Activated naive CD8-positive, alpha-beta T cell (primary cell): ENCODE results near the gene CENPB.

ENCODE experiments used
- H3K27ac Mint-ChIP-seq: one replicate; pipeline ENCODE4 v1.8.0; 2021; ENCODE audit warnings: mixed read lengths
- H3K27me3 Mint-ChIP-seq: one replicate; pipeline ENCODE4 v1.8.0; 2021; ENCODE audit warnings: mixed read lengths
- H3K36me3 Mint-ChIP-seq: one replicate; pipeline ENCODE4 v1.8.0; 2021; ENCODE audit warnings: mixed read lengths
- H3K4me1 Mint-ChIP-seq: one replicate; pipeline ENCODE4 v1.8.0; 2021; ENCODE audit warnings: low read depth, mixed read lengths
- H3K4me3 Mint-ChIP-seq: one replicate; pipeline ENCODE4 v1.8.0; 2021; ENCODE audit warnings: mild to moderate bottlenecking, mixed read lengths
- H3K9me3 Mint-ChIP-seq: one replicate; pipeline ENCODE4 v1.8.0; 2021; ENCODE audit warnings: low read depth, mixed read lengths

CENPB gene

DNA sequence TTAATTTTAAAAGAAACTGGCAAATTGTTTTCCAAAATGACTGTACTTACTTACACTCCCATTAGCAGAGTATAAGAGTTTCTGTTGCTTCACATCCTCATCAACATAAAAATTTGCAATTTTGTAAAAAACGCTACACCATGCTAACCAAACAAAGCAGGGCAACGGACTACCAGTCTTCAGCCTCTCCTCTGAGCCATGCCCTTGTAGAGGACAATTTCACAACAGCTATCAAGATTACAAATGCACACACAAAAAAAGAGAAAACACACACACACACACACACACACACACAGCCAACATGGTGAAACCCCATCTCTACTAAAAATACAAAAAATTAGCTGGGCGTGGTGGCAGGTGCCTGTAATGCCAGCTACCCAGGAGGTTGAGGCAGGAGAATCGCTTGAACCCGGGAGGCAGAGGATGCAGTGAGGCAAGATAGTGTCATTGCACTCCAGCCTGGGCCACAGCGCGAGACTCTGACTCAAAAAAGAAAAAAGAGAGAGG lies 14.9 kb downstream of the CENPB start:
- Mint-ChIP-seq H3K27ac (no peak overlapping the region), H3K36me3 (no peaks in the 10 kb centered on the region), H3K27me3 (no peaks in the 10 kb centered on the region), H3K4me1 (peaks cover 12% of the 10 kb centered on the region), H3K4me3 (no peak overlapping the region), H3K9me3 (no peaks in the 10 kb centered on the region)

DNA sequence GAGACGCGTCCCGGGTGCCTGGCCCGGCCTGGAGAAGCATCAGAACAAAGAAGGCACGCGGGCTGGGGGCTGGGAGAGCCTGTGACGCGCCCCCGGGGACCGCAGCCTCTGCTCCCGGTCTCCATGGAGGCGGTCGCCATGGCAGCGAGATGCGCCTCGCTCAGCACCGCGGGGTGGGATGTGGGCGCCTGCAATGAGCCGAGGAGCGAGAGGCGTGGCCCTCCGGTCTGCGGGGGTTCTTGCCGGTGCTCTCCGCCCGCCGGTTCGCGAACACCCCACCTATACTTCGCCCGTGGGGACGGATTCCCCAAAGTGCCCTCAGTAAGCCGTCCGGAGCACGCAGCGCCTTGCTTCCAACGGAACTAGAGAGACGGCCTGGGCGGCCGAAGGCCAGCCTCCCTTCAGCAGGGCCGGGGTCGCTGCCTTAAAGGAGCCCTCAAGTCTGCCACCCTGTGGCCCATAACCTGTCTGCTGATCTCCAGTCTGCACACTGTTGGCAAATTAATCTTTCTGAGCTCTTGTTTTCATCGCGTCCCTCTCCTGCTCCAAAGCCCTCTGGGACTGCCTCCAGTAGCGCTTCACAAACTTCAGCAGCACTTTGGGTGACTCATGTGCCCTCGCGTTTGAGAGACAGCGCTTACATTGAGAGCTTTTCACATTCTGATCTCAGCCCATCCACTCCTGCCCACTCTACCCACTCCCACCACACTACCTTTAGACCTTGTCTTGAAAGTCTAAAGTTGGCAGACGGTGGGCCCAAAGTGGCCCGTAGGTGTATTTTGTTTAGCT lies 18.0 kb downstream of the CENPB start:
- Mint-ChIP-seq H3K27me3 (no peaks in the 10 kb centered on the region), H3K4me3 (peak overlapping the region; percentile 90), H3K4me1 (peaks cover 20% of the 10 kb centered on the region), H3K27ac (peak overlapping the region; percentile 87), H3K36me3 (no peaks in the 10 kb centered on the region), H3K9me3 (no peaks in the 10 kb centered on the region)

DNA sequence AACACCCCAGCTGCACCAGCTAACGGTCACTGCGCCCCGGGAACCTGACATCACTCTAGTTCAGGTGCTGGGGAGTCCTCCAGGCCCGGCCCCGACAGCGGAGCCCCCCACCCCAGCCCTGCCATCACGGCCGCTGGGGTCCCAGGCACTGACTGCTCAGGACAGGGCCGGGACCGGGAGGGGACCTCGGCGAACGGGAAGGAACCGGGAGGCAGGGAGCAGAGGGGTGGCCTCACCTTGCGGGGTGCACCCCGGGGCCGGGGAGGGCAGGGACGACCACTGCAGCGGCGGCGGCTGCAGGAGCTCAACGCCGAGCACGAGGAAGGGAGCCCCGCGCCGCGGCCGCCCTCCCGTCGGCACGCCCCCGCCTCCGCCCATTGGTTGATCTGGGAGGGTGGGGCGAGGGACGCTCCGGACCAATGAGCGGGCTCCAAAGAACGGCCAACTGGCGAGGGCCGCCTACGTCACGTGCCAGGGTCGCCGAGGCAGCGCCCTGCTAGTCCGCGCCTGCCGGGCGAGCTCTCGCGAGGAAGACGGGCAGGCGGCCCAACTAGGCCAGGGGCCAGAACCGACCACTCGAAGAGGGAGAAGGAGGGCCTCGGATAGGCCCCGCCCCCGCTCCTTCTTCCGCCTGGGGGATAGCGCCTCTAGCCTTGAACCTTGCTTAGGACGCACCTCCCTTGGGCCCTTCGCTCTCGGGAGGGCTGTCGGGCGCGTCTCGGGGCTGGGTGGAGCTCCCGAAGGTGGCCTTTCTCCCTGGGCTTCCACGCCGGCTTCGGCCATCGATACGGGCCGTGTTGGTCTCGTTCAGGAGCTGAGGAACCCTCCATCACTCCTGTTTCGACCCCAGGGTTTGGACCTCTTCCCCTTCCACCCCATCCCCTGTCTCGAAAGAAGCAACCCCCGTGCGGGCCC lies 18.9 kb downstream of the CENPB start, which contains the start of gene ADISSP:
Gene ADISSP, minus strand, starts transcription at position 327 of the 915 bp plus-strand sequence. CDS start 7,653 bp downstream, outside the sequence.
- Mint-ChIP-seq H3K27ac (peak within 1 kb of the TSS; percentile 87), H3K27me3 (no peaks in the 10 kb centered on the region), H3K9me3 (no peaks in the 10 kb centered on the region), H3K36me3 (no peaks in the 10 kb centered on the region), H3K4me1 (peaks cover 20% of the 10 kb centered on the region), H3K4me3 (peak within 1 kb of the TSS; percentile 90)

DNA sequence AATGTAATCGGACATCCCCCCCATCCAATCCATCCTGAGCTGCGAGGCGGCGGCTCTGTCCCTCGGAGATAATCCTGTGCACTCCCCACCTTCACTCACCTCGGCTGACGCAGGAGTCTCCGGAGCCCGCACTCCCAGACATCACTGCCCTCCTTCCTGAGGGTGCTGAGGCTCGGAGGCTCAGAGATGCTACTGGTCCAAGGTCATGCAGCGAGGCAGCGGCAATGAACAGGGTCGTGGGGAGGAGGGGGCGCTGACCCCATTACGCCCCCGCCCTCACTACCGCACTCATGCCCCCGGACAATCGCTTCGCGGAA lies 19.5 kb downstream of the CENPB start:
- no peaks in the 10 kb centered on the region for H3K36me3 Mint-ChIP-seq
- H3K27me3 Mint-ChIP-seq = no peaks in the 10 kb centered on the region
- H3K4me3 Mint-ChIP-seq = peak overlapping the region; percentile 90
- no peaks in the 10 kb centered on the region for H3K9me3 Mint-ChIP-seq
- H3K4me1 Mint-ChIP-seq = peaks cover 20% of the 10 kb centered on the region
- H3K27ac Mint-ChIP-seq = no peak overlapping the region

DNA sequence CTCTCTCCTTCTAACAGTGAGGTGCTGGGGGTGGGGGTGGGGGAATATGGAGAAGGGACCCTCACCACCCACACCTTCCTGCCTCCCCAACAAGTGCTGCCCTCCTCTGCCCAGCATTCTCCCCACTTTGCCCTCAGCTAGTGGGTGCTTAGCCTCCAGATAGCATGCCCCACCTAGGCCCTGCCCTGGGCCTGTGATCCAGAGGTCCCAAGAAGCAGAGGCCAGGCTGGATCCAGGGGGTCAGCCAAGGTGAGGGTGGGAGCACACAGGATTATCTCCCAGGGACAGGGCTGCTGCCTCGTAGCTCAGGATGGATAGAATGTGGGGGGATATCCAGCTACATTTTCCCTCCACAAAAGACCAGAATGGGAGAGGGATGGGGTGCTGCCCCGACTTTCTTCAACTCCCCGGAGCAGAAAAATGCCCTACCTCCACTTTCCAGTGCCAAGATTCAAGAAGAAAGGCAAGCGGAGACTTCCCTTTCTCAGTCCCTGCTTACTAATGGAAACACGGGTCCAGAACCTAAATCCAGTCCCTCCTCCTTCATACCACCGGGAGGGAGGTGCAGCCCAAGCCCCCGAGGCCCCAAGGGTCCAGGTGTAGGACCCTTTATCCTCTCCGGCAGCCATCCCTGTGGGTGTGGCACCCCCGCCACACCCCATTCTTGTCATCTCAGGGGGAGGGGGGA lies 20.0 kb downstream of the CENPB start:
- no peaks in the 10 kb centered on the region for H3K36me3 Mint-ChIP-seq
- H3K4me1 Mint-ChIP-seq = peaks cover 20% of the 10 kb centered on the region
- H3K27me3 Mint-ChIP-seq = no peaks in the 10 kb centered on the region
- no peak overlapping the region for H3K27ac Mint-ChIP-seq
- peak overlapping the region; percentile 90 for H3K4me3 Mint-ChIP-seq
- H3K9me3 Mint-ChIP-seq = no peaks in the 10 kb centered on the region

DNA sequence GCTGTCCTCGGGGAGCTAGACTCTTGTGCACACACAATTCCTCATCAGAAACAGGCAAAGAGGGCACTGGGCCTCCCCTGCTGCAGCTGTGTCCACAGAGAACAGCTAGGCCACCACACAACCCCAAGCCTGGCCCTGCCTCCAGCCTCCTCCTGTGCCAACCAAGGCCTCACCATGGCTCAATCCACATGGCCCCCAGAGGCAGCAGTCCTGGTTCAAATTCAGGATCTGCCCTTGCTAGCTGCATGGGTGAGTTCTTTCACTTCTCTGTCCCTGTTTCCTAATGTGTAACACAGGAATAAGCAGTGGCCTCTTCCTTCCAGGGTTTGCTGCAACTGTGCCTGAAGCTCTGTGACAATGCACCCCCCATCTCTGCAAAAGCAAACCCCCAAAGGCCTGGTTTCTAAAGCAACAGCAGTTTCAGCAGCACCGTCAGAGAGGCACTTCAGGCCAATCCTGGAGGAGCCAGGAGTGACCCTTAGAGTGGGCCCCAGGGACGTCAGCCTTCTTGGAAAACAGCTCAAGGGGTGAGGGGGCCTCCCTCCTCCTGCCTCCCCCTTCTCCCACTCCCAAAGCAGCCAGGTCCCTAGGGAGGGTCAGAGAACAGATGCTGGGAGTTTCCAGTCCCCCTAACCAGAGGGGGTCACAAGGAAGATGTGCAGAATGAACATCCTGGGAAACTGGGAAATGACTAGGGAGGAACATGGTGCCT lies 21.2 kb downstream of the CENPB start:
- Mint-ChIP-seq H3K27me3 (no peaks in the 10 kb centered on the region), H3K9me3 (no peaks in the 10 kb centered on the region), H3K4me3 (peak overlapping the region; percentile 90), H3K4me1 (peaks cover 20% of the 10 kb centered on the region), H3K27ac (no peak overlapping the region), H3K36me3 (no peaks in the 10 kb centered on the region)

DNA sequence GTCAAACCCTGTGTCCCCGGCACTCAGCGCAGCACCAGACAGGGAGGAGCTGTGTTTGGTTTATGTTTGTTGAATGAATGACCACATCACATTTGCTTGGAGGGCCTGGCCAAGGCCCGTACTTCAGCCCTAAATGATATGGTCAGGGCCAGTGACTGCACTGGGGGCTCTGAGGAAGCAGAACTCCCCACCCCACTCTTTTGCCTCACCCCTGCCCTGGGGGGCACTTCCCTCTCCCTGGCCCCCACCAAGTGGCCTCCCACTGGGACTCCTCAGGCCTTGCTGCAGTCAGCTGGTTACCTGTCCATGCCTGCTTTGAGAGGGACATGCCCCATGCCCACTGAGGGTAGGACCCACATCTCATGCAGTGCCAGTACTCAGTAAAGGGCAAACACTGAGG lies 21.9 kb downstream of the CENPB start:
- Mint-ChIP-seq H3K9me3 (no peaks in the 10 kb centered on the region), H3K4me3 (no peak overlapping the region), H3K36me3 (peaks cover 1% of the 10 kb centered on the region), H3K4me1 (peaks cover 20% of the 10 kb centered on the region), H3K27ac (no peak overlapping the region), H3K27me3 (no peaks in the 10 kb centered on the region)

DNA sequence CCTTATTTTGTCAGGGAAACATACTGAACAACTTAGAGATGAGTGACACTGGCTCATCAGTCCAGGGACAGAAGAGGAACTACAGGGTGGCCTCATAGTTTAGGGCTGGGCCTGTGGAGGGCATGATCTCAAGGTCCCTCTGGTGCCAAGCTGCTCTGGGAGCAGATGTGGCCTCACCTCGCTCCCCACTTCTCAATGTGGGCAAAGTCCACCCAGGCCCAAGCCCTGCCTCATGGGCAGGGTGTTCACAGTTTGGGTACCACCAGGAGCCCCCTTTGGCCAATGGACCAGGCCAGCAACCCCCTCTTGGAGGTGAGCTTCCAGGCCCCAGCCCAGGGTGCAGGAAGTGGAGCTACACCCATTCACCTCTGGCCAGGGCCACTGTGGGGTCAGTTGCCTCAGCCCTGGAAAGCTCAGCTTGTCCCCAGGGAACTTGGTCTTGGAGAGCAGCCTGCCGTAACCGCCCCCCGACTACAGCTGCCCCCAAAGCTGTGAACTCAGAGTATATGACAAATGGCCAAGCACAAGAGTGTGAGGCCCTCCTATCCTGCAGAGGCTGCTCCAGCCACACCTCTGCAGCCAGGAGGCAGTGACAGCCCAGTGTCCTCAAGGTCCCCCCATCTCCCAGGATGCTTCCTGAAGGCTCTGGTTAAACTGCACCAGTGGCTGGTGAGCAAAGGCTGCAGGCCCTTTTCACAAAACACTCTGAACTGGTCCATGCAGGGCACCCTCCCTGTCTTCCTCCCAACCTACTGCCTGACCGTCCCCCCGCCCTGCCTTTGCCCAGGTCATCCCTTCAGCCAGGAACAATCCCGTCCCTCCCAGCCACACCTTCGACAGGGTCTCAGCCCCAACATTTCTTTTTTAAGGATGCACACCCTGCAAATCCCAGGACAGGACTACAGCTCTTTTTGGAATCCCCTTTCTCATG lies 22.6 kb downstream of the CENPB start:
- peaks cover 2% of the 10 kb centered on the region for H3K36me3 Mint-ChIP-seq
- H3K27ac Mint-ChIP-seq = no peak overlapping the region
- H3K4me1 Mint-ChIP-seq = peaks cover 17% of the 10 kb centered on the region
- no peak overlapping the region for H3K4me3 Mint-ChIP-seq
- no peaks in the 10 kb centered on the region for H3K27me3 Mint-ChIP-seq
- no peaks in the 10 kb centered on the region for H3K9me3 Mint-ChIP-seq

DNA sequence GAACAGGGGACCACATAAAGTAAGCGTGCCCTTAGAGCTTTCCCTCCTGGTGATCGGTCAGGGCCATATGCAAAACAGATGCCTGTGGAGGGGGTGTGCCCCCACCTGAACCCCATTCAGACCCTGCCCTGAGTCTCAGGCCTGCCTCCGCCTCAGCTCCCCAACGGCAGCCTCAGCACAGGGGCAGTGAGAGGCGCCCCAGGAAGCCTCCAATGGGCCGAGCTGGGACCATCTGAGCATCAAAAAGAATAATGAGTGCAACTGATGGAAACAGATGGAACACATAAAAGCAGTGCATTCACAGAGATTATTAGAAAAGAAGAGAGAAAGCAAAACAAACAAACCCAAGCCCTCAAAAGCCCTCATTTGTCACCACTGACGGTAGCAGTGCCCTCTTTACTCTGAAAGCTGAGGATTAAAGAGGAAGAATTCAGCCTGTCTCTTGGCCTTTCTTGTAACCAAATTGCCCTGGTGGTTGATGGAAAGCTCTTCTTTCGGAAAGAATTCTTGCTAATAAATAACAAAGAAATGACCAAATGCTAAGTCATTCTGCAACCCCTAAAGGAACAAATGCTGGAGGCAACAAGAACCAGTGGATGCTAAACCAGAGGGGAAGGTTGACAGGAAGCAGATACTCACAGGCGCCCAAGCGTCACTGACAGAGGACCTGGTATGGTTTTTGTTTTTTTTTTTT lies 25.7 kb downstream of the CENPB start:
- H3K27ac Mint-ChIP-seq = no peak overlapping the region

DNA sequence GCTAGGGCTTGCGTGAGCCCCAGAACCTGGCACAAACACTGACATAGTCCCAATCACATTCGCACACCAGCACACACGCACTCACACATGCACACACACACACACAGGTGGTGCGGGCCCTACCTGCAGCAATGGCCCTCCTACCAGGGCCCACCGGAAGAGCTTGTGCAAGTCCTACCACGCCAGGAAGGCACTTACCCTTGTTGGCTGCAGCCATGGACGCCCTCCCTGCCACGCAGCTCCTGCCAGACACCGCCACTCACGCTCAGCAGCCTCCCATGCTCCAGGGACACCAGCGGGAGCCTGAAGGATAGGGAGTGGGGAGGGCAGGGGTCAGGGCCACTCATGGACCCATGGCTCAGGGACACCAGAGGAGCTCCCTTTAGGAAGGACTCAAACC lies 26.7 kb downstream of the CENPB start:
- no peak overlapping the region for H3K27ac Mint-ChIP-seq
- H3K9me3 Mint-ChIP-seq = no peaks in the 10 kb centered on the region

More for the DNA sequence above, 25.7 kb downstream of the CENPB start:
- Mint-ChIP-seq H3K9me3 (no peaks in the 10 kb centered on the region), H3K4me1 (no peaks in the 10 kb centered on the region), H3K27me3 (no peaks in the 10 kb centered on the region), H3K4me3 (no peak overlapping the region), H3K36me3 (peaks cover 6% of the 10 kb centered on the region)

DNA sequence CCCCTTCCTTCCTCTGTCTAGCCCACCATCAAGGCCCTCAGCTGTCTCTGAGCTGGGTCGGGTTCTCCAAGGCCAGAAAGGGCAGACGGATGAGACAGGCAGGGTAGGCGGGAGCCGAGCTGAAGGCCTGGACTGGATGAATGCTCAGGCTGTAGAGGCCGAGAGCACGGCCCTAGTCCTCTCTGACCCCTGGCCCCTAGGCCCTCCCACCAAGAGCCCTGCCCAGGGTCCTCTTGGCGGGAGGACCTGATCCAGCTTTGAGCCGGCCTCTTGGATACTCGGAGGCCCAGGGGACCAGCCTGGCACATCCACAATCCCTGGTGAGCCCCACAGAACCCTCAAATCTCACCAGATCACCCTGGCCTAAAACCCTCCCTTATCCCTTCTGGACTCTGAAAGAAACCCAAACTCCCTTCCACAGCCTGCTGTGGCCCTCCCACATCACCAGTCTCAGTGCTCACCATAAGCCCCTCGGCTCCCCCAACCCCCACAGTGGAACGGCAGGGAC lies 27.2 kb downstream of the CENPB start:
- H3K27me3 Mint-ChIP-seq = no peaks in the 10 kb centered on the region
- H3K9me3 Mint-ChIP-seq = no peaks in the 10 kb centered on the region
- no peak overlapping the region for H3K27ac Mint-ChIP-seq
- H3K4me3 Mint-ChIP-seq = no peak overlapping the region
- peaks cover 6% of the 10 kb centered on the region for H3K36me3 Mint-ChIP-seq
- H3K4me1 Mint-ChIP-seq = no peaks in the 10 kb centered on the region

More for the DNA sequence above, 26.7 kb downstream of the CENPB start:
- no peaks in the 10 kb centered on the region for H3K4me1 Mint-ChIP-seq
- no peaks in the 10 kb centered on the region for H3K27me3 Mint-ChIP-seq
- peaks cover 6% of the 10 kb centered on the region for H3K36me3 Mint-ChIP-seq
- no peak overlapping the region for H3K4me3 Mint-ChIP-seq

DNA sequence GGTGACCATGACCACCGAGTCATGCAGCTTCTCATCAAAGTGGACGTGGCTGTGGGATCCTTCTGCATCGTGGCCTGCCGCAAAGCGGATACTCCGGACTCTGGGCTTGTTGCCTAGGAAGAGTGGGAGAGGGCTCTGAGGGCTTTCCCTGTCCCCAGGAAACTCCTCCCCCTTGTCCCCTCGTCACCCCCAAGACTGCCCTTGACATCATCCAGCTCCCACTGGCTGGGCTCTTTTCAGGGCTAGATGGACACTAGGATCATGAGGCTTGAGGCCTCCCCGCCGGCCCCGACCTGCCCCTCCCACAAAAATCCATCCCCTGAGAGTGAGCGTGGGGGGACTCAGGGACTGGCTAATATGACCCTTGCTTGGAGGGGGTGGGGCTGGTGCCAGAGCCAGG lies 28.0 kb downstream of the CENPB start:
- Mint-ChIP-seq H3K27me3 (no peaks in the 10 kb centered on the region), H3K4me3 (no peak overlapping the region), H3K27ac (no peak overlapping the region), H3K4me1 (no peaks in the 10 kb centered on the region), H3K9me3 (no peaks in the 10 kb centered on the region), H3K36me3 (peaks cover 6% of the 10 kb centered on the region)

DNA sequence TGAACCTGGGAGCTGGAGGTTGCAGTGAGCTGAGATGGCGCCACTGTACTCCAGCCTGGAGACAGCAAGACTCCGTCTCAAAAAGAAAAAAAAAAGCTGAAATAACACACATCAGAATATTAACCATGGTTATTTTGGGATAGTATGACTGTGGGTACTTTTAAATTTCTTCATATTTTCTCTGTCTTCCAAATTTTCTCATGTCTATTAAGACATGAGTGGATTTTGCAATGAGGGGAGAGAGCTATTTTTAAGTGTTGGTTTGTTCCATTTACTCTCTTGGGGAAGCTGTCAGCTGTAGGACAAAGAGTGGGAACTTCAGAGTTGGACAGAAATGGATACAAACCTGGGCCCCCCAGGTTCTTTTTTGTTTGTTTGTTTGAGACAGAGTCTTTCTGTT lies 29.3 kb downstream of the CENPB start:
- Mint-ChIP-seq H3K4me1 (peaks cover 3% of the 10 kb centered on the region), H3K4me3 (no peak overlapping the region), H3K36me3 (peaks cover 6% of the 10 kb centered on the region), H3K27ac (no peak overlapping the region), H3K27me3 (no peaks in the 10 kb centered on the region), H3K9me3 (no peaks in the 10 kb centered on the region)
